ENCODE data around the gene PCNX2.
A peak's percentile ranks its signal among the peaks of the same experiment; 100 is the strongest.
"Not testable (repeated sequence)": the region's sequence is repeated elsewhere in the genome, so short reads cannot be mapped to it uniquely, and the experiment has no call there.

Gene PCNX2

DNA sequence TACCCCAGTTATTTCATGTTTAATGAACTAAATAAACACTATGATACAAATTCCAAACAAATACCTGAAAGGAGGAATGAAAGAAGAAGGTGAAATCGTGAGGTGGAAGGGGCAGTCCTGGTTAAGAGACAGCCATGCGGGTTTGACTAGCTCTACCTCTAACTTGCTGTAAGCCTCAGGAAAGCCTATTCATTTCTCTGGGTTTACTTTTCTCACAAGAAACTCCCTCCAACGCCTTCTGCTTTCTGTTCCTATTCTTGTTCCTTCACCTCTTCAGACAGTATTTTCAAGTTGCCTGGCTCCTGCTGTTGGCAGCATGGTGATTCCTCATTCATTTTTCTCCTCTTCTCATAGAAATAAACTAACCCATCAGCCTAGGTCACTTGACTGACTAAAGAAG, 252.7 kb downstream of the PCNX2 start:
- no peak for DNase-seq

GRCh38 chr1:233040494-233040893, 255.0 kb downstream of the PCNX2 start:
- DNase-seq: no peak

- no peak for DNase-seq
Measured at GRCh38 chr1:233038581-233038980, 256.9 kb downstream of the PCNX2 start.

DNA sequence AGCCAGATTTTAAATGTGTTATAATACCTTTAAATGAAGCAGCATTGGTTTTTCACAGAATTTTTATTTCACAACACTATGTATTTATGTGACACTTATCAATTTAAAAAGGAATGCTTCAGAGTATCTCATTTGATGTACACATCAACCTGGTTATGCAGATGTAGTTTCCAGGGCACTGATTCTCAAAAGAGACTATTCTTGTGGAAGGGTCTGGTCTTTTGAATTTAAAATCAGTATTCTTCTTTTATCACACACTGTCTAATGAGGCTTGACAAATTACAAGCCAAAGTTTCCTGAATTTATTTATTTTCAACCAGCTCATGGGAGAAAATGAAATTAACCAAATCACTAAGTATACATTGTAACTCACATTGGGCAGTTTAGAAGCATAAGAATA, 257.7 kb downstream of the PCNX2 start:
- no peak for DNase-seq

DNA sequence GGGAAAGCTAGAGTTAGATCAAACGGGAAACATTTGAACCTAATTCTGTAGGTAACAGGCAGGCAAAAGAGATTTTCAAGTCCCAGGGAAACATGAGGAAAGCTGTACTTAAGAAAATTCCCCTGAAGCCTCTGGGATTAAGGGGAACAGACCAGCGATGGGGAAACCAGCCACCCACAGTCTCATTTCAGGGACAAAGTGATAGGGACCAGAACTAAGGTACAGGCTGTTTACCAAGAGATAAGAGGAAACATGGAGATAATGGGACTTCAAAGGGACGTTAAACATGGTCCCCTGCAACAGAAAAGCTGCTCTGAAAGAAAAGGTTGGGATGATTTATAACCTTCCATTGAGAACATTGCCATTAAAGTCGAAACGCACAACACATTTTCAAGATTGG, 260.7 kb downstream of the PCNX2 start:
- no peak for DNase-seq

DNA sequence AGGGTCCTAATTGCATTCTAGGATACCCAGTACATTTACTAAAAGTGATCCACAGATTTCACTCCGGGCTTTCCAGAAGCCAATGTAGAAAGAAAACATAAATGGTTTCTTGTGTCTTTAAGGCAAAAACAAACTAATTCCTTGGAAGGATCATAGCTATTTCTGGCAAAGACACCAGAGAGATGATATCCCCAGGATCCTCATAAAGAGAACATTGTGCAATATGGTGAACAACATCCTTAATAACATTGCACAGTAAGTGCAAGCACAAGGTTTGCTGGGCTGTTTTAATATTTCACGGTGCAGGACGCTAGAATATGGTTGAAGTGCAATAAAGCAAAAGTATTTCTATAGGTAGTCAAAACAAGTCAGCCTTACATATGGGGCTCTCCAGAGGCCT, 262.2 kb downstream of the PCNX2 start:
- DNase-seq: no peak

DNA sequence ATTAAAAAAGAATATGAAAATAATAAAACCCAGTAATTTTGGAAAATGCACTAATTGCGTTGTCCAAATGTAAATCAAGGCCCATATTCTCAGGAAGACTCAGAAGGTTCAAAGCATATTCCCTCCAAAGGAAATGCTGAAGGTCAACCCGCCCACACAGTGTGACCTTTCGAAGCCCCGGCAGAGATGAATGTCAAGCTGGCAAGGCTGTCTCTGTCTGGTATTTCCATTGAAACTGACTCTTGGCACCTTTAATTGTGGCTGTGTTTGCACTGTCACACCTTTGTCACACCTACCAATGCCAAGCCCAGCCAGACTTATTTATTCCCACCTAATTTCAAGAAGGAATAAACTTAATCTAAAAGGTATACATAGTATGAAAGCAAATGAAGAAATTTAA, 262.6 kb downstream of the PCNX2 start:
- DNase-seq: no peak

DNA sequence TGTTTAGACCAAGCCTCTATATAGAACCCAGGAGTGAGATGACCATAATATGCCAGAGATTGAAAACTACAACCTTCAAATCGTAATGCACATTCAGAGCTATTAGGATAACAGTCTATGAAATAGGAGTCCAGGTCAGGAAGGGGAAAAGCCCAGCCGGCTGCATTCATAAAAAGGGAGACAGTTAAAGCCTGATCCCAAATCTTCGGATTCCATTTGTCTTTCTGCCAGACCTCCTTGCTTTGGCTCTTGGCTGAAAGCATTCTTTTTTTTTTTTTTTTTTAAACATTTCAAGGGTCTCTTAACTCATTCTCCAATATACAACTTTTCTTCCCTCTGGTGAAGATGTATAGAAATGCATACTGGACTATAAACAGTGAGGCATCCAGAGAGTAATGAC, 264.0 kb downstream of the PCNX2 start:
- DNase-seq: no peak

GRCh38 chr1:233027046-233027445, 268.5 kb downstream of the PCNX2 start:
- DNase-seq: no peak

DNA sequence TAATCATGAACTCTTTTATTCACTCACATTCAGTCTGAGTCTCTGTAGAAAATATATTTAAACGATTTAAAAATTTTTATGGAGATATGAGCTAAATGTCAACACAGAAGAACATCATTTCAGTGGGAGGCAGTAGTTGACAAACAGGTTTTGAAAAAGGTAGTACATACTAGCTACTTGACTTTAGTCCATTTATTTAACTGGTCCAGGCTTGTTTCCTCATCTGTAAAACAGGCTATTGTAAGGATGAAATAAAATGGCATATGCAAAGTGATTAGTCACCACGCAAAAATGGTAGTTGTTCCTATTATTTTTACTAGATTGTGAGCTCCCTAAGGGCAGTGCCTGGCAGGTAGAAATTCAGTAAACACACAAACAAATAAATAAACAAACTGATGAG, 270.0 kb downstream of the PCNX2 start:
- DNase-seq: no peak

GRCh38 chr1:233025157-233025556, 270.4 kb downstream of the PCNX2 start:
- peak; percentile 31 for DNase-seq

DNA sequence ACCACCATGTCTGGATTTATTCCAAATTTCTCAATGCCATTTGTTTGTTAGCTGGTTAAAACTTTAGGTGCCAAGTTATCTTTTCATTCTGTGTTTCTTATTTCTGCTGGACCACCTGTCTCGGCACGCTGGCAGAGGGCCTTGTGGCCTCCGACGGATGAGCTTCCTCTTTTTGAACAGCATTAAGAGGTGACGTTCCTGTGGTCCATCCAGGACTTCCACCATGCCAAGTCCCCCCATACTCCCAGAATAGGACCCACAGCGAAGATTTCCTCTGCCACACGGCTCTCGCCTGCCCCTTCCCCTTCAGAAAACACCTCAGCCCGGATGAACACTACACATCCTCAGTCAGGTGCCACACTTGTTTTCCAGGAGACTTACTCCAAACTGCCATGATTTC, 271.3 kb downstream of the PCNX2 start:
- no peak for DNase-seq

GRCh38 chr1:233022246-233022645, 273.3 kb downstream of the PCNX2 start:
- no peak for DNase-seq

GRCh38 chr1:233020426-233020825, 275.1 kb downstream of the PCNX2 start:
- no peak for DNase-seq

- DNase-seq: no peak
Measured at GRCh38 chr1:233019778-233020325, 275.7 kb downstream of the PCNX2 start.

DNA sequence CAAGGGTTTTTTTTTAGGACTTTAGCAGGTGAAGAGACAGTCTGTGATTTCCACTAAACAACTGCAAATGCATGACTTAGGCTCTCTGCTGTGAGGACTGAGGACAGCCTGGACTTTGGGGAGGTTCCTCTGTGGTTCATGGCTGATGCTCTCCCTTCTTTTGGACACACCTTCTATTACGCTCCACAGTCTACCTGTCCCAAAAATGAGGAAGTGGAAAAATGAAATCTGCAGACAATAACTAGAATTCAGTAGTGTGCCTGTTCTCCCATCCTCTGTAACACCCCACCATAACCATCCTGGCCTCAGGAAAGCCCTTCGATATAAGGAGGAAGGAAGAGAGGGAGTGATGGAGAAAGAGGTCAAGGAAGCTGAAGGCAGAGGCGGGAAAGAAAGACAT, 276.4 kb downstream of the PCNX2 start:
- DNase-seq: no peak

GRCh38 chr1:233016798-233017197, 278.7 kb downstream of the PCNX2 start:
- no peak for DNase-seq

DNA sequence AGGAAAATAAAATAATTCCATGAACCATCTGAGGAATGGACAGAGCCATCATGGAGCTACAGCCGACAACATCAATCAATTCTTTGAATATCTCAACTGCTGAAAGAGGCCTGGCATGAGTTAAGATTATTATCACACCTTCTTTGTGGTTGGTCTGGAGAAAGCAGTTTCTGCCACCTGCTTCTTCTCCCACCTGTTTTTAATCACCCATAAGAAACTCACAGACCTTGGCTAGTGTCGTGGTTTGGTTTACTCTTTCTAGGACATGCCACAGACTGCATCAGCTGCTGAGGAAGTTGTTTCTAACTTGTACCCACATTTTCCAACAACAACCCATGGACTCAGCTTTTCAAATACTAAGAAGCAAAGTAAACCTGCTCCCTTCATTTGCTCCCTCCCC, 279.6 kb downstream of the PCNX2 start:
- no peak for DNase-seq

DNA sequence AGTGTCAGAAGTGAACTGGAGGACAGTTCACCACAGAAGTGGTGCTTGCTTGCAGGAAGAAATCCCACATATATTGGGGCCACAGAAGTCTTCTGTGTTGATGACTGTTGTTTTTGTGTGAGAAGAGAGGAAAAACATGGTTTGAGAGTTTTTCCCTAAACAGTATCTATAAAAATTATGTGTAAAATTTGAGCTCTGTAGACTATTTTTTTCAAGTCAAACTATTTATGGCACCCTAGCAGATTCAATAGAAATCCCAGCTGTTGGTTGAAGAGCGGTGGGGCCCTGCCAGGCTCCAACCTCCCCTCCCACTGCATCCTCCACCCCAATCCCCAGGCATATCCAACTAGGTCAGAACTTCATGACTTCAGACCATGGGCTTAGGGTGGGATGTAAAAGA, 283.5 kb downstream of the PCNX2 start:
- no peak for DNase-seq

GRCh38 chr1:233010146-233010545, 285.4 kb downstream of the PCNX2 start:
- DNase-seq: no peak

- no peak for DNase-seq
Measured at GRCh38 chr1:233006541-233006973, 289.0 kb downstream of the PCNX2 start.

GRCh38 chr1:233006108-233006507, 289.4 kb downstream of the PCNX2 start:
- DNase-seq: no peak

- DNase-seq: no peak
Measured at GRCh38 chr1:233005703-233006102, 289.8 kb downstream of the PCNX2 start.

DNA sequence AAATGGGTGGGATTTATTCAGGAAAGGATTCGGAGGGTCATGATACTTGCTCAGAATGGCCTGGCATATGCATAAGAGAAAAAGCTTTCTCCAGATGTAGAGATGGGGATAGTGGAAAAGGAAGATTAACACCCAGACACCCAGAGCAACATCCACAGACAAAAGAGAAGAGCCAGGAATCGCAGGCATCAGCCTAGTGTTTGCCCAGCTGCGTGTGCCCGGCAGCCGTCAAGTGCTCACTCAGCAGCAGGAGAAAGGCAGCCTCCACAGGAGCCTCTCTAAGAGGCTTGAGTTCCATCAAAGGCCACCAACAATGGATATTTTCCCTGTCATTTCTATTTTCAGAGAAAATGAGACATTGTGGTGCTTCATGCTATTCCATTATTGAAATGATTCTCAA, 290.4 kb downstream of the PCNX2 start:
- no peak for DNase-seq

- no peak for DNase-seq
Measured at GRCh38 chr1:233004451-233004850, 291.1 kb downstream of the PCNX2 start.

DNA sequence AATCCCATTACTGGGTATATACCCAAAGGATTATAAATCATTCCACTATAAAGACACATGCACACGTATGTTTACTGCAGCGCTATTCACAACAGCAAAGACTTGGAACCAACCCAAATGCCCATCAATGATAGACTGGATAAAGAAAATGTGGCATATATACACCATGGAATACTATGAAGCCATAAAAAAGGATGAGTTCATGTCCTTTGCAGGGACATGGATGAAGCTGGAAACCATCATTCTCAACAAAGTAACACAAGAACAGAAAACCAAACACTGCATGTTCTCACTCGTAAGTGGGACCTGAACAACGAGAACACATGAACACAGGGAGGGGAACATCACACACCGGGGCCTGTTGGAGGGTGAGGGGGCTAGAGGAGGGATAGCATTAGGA, 291.9 kb downstream of the PCNX2 start:
- DNase-seq: not testable (repeated sequence)

All from midbrain (tissue), 1 donor.